PC-9 (cell line): ENCODE results near the gene PKD1L1. TPM values are rescaled to one million over a fixed set of nuclear protein-coding genes. Genes with fewer than 3 reads are reported as not detected.
A peak's percentile ranks its signal among the peaks of the same experiment; 100 is the strongest.

Experiments
- BruUV-seq: library from RNA; stranded (reverse); fragments of 400-500 nt; replicated peaks from 2 replicates; lab custom pipeline; 2021; lab: Mats Ljungman, UMichigan
- CTCF ChIA-PET: fragments of 300-600 bp; sonication (Branson Sonifier 250); formaldehyde crosslinking; loops from one replicate; lab custom pipeline; 2022; ENCODE audit warnings: antibody characterized with exemption; lab: Charles Lee
- POLR2A ChIA-PET: fragments of 300-600 bp; sonication (Branson Sonifier 250); formaldehyde crosslinking; loops from one replicate; lab custom pipeline; 2022; ENCODE audit warnings: antibody characterized with exemption; ENCODE audit not compliant: unreplicated experiment; lab: Charles Lee
- DNase-seq, 2 experiments: peaks; one replicate each; pipeline versions ENCODE4 v3.0.0 to v3.0.0-alpha.2; 2015 to 2022; ENCODE audit warnings: mixed read lengths in 1 of 2
- H2AFZ ChIP-seq: fragments of 200-600 bp; sonication (generic); 2 replicates; pipeline ENCODE4 v1.8.1; 2017; ENCODE audit warnings: antibody characterized with exemption
- H3F3A ChIP-seq: fragments of 200-600 bp; sonication (generic); 2 replicates; pipeline ENCODE4 v1.8.1; 2017; ENCODE audit warnings: antibody characterized with exemption, mild to moderate bottlenecking, low read depth; ENCODE audit not compliant: insufficient read depth
- H3K27ac ChIP-seq: fragments of 200-600 bp; sonication (generic); 2 replicates; pipeline ENCODE4 v1.6.1; 2016; ENCODE audit warnings: mixed run types
- H3K27me3 ChIP-seq: fragments of 200-600 bp; sonication (generic); 2 replicates; pipeline ENCODE4 v1.6.1; 2016; ENCODE audit warnings: low read depth, mixed run types; ENCODE audit not compliant: insufficient read depth
- H3K36me3 ChIP-seq: fragments of 200-600 bp; sonication (generic); 2 replicates; pipeline ENCODE4 v1.6.1; 2016; ENCODE audit warnings: low read depth, mixed run types
- H3K4me1 ChIP-seq: fragments of 200-600 bp; sonication (generic); replicated peaks from 2 replicates; pipeline ENCODE4 v1.6.1; 2016; ENCODE audit warnings: mixed run types; ENCODE audit not compliant: insufficient read depth
- H3K4me2 ChIP-seq: fragments of 200-600 bp; sonication (generic); 2 replicates; pipeline ENCODE4 v1.6.1; 2017; ENCODE audit warnings: mixed run types
- H3K4me3 ChIP-seq: fragments of 200-600 bp; sonication (generic); 2 replicates; pipeline ENCODE4 v1.6.1; 2016; ENCODE audit warnings: mixed run types
- H3K79me2 ChIP-seq: fragments of 200-600 bp; sonication (generic); 2 replicates; pipeline ENCODE4 v1.6.1; 2017; ENCODE audit warnings: low read depth, mixed run types
- H3K9me2 ChIP-seq: fragments of 200-600 bp; sonication (generic); 2 replicates; pipeline ENCODE4 v1.8.1; 2017; ENCODE audit warnings: mild to moderate bottlenecking; ENCODE audit not compliant: insufficient read depth
- H3K9me3 ChIP-seq: fragments of 200-600 bp; sonication (generic); 2 replicates; pipeline ENCODE4 v1.8.1; 2016; ENCODE audit warnings: low read depth; ENCODE audit not compliant: insufficient read depth
- H4K20me1 ChIP-seq: fragments of 200-600 bp; sonication (generic); 2 replicates; pipeline ENCODE4 v1.8.1; 2017; ENCODE audit not compliant: insufficient read depth
- CTCF ChIP-seq: fragments of 200-600 bp; sonication (generic); conservative IDR thresholded peaks from 2 replicates; pipeline ENCODE4 v1.6.1; 2017; ENCODE audit warnings: mixed run types, antibody characterized with exemption, mild to moderate bottlenecking, moderate library complexity
- EZH2 ChIP-seq: fragments of 200-600 bp; sonication (generic); IDR thresholded peaks from 2 replicates; pipeline ENCODE4 v1.8.0; 2017; ENCODE audit warnings: antibody characterized with exemption, low read depth
- intact Hi-C: fragments of 100-400 bp; cut with micrococcal nuclease; formaldehyde crosslinking; loops from one replicate; pipeline ENCODE4 v1.10.0; 2022; ENCODE audit not compliant: unreplicated experiment
- total RNA-seq: library from RNA; stranded (reverse); gene quantifications from 2 replicates; pipeline ENCODE4 v1.2.3, GENCODE V29; 2021

PKD1L1 gene
- total RNA-seq, 1 experiment from 2014 or later: 0.07 TPM

GRCh38 chr7:47979832-47980181 is 31.5 kb upstream of the PKD1L1 start:
- TF ChIP-seq CTCF: no peak
- TF ChIP-seq EZH2: no peak
- no peaks in the 10 kb centered on the region for H3K9me3 ChIP-seq
- H3K79me2 ChIP-seq: peaks cover 22% of the 10 kb centered on the region
- peaks cover 11% of the 10 kb centered on the region for H3K4me1 ChIP-seq
- DNase-seq: no peak
- H3F3A ChIP-seq: peaks cover 23% of the 10 kb centered on the region
- ChIA-PET POLR2A (no interaction called here), CTCF (no interaction called here)
- no peaks in the 10 kb centered on the region for H4K20me1 ChIP-seq
- peak overlapping the region; percentile 99 for H3K4me2 ChIP-seq
- intact Hi-C loops: loop anchor here (1.0 kb wide), 2 partner anchors 110 to 130 kb away; no protein-coding TSS in a partner anchor
- no TSS peak for BruUV-seq
- H3K4me3 ChIP-seq: peak overlapping the region; percentile 89; the same call in 1 of the 2 replicates
- H3K36me3 ChIP-seq: peaks cover 25% of the 10 kb centered on the region
- H3K27me3 ChIP-seq: no peaks in the 10 kb centered on the region
- H3K27ac ChIP-seq: 0 out of 2 replicates have a peak overlapping the region, but pooled peaks have one; percentile 71
- peak overlapping the region; percentile 72 for H2AFZ ChIP-seq
- H3K9me2 ChIP-seq: no peaks in the 10 kb centered on the region

- H3K4me3 ChIP-seq: peak within 1 kb of the TSS; percentile 89
- H3K9me3 ChIP-seq: no peaks in the 10 kb centered on the region
- peaks cover 30% of the 10 kb centered on the region for H3K36me3 ChIP-seq
- H3F3A ChIP-seq: peaks cover 23% of the 10 kb centered on the region
- peak within 1 kb of the TSS; percentile 71 for H3K27ac ChIP-seq
- intact Hi-C loops: loop anchor here (1.0 kb wide), 2 partner anchors 111 to 131 kb away; no protein-coding TSS in a partner anchor
- no TSS peak for BruUV-seq
- peak within 1 kb of the TSS; percentile 72 for H2AFZ ChIP-seq
- H4K20me1 ChIP-seq: no peaks in the 10 kb centered on the region
- H3K4me1 ChIP-seq: peaks cover 11% of the 10 kb centered on the region
- no peaks in the 10 kb centered on the region for H3K27me3 ChIP-seq
- peaks cover 22% of the 10 kb centered on the region for H3K79me2 ChIP-seq
- CTCF ChIA-PET: no interaction called here
- TF ChIP-seq CTCF (no peak), EZH2 (no peak)
- POLR2A ChIA-PET: no interaction called here
- peak within 1 kb of the TSS; percentile 99 for H3K4me2 ChIP-seq
- peak; percentile 81 to 86 for DNase-seq
- H3K9me2 ChIP-seq: no peaks in the 10 kb centered on the region
Measured at GRCh38 chr7:47979145-47979831, 31.0 kb upstream of the PKD1L1 start, which contains the start of gene HUS1. Gene HUS1, minus strand, starts transcription at chr7:47979615. Its CDS starts 96 bp downstream, at chr7:47979519.

- DNase-seq: no peak
- Histone ChIP-seq H4K20me1 (no peaks in the 10 kb centered on the region), H2AFZ (peak overlapping the region; percentile 72), H3K4me2 (peak overlapping the region; percentile 99), H3K9me2 (no peaks in the 10 kb centered on the region), H3K4me1 (peaks cover 11% of the 10 kb centered on the region), H3K36me3 (peaks cover 35% of the 10 kb centered on the region), H3K79me2 (peaks cover 22% of the 10 kb centered on the region), H3F3A (peaks cover 23% of the 10 kb centered on the region), H3K27ac (peak overlapping the region; percentile 71), H3K27me3 (no peaks in the 10 kb centered on the region), H3K9me3 (no peaks in the 10 kb centered on the region), H3K4me3 (peak overlapping the region; percentile 89)
- POLR2A ChIA-PET: no interaction called here
- CTCF ChIA-PET: no interaction called here
- intact Hi-C loops: loop anchor here (1.0 kb wide), 2 partner anchors 112 to 132 kb away; no protein-coding TSS in a partner anchor
- BruUV-seq: no TSS peak
- TF ChIP-seq EZH2: no peak
- TF ChIP-seq CTCF: no peak
Measured at GRCh38 chr7:47978790-47979144, 30.5 kb upstream of the PKD1L1 start.
